GM21825 (cell line): ENCODE measurements around the gene LUC7L.
"Not testable (repeated sequence)": the region's sequence is repeated elsewhere in the genome, so short reads cannot be mapped to it uniquely, and the experiment has no call there.

Source experiments
- ATAC-seq: cut with Tn5 transposase; IDR thresholded peaks from one replicate; pipeline ENCODE4 v1.9.1; 2021; ENCODE audit warnings: mild to moderate bottlenecking, moderate library complexity; ENCODE audit not compliant: unreplicated experiment

Gene LUC7L

DNA sequence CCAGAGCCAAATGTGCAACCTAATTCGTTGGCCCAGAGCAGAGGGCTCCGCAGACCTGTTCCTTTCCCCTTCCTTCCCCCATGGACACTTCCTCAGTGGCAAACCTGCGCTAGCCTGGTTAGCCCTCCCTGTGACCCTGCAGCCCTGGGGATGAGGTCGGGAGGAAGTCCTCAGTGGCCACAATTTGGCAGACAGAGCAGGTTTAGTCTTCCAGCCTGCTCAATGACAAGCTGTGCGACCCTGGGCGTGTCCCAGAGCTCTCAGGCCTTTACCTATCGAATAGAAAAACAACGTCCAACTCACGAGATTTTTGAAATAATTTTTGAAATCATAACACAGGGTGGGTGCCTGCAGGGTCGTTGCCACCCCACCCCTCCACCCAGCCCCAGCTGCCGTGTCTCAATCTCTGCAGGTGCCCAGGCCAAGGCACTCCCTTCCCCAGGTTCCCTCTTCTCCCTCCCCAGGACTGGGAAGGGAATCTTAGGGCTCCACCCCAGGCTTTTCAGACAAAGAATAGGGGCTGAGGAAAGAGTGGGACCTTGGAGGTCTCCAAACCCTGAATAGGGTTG lies 62.0 kb downstream of the LUC7L start:
- no peak for ATAC-seq

DNA sequence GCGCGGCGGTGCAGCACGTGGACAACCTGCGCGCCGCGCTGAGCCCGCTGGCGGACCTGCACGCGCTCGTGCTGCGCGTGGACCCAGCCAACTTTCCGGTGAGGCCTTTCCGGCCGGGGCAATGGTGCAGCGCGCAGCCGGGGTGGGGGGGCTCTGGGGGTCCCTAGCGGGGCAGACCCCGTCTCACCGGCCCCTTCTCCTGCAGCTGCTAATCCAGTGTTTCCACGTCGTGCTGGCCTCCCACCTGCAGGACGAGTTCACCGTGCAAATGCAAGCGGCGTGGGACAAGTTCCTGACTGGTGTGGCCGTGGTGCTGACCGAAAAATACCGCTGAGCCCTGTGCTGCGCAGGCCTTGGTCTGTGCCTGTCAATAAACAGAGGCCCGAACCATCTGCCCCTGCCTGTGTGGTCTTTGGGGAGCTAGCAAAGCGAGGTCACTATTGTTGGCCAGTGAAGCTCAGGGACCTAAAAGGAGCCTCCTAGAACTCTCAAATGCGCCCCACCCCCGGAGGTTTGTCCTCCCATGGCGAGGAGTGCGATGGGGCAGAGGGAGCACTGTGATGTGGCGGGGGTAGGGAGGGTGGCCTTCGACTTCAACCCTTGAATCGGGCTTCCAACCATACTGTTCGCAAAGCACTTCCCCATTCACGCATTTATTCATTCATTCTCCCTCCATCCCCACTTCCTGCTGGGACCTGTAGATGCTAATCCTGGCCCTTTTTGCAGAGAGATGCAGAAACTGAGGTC lies 62.7 kb downstream of the LUC7L start:
- ATAC-seq: no peak

DNA sequence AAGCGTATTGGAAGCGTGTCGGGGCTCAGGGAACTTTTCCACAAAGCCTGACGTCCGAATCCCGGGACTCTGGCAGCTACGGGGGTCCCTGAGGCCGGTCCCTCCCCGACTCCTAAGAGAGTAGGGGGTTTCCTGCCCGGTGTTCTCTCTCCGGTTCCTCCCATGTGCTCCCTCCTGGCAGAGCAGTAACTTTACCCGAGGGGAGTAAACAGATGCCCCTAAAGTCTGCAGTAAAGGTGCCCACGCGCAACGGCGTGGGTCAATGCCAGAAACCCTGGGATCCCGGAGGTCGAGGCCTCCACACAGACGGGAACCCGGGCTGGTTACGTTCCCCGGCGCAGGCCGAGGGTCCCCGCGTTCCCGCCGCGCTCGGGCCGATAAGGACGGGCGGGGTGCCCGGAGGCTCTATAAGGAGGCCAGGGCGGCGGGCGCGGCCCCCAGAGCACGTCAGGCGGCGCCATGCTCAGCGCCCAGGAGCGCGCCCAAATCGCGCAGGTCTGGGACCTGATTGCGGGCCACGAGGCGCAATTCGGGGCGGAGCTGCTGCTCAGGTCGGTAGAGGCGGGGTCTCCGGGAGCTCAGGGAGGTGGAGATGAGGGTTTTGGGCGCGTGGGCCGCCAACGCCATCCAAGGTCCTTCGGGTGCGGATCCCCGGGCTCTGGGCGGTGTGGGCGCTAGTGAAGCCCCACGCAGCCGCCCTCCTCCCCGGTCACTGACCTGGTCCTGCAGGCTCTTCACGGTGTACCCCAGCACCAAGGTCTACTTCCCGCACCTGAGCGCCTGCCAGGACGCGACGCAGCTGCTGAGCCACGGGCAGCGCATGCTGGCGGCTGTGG lies 63.5 kb downstream of the LUC7L start, which contains the start of gene HBM:
Gene HBM, plus strand, starts transcription at position 440 of the 836 bp plus-strand sequence. Its CDS starts 20 bp downstream, at position 460.
- ATAC-seq: no peak

DNA sequence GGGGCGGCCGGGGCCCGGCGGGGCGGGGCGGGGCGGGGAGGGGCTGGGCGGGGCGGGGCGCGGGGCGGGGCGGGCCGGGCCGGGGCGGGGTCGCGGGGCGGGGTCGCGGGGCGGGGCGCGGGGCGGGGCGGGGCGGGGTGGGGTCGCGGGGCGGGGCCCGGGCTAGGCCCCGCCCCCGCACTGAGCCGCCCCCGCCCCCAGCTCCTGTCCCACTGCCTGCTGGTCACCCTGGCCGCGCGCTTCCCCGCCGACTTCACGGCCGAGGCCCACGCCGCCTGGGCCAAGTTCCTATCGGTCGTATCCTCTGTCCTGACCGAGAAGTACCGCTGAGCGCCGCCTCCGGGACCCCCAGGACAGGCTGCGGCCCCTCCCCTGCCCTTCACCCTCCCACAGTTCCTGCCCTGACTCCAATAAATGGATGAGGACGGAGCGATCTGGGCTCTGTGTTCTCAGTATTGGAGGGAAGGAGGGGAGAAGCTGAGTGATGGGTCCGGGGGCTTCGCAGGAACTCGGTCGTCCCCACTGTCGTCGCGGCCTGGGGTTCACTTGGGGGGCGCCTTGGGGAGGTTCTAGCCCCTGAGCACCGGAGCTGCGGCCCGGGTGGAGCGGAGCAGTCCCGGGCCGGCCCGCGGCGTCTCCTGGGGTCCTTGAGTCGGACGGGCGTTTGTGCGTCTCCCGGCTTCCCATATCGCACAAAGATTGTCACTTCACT lies 64.3 kb downstream of the LUC7L start:
- no peak for ATAC-seq

DNA sequence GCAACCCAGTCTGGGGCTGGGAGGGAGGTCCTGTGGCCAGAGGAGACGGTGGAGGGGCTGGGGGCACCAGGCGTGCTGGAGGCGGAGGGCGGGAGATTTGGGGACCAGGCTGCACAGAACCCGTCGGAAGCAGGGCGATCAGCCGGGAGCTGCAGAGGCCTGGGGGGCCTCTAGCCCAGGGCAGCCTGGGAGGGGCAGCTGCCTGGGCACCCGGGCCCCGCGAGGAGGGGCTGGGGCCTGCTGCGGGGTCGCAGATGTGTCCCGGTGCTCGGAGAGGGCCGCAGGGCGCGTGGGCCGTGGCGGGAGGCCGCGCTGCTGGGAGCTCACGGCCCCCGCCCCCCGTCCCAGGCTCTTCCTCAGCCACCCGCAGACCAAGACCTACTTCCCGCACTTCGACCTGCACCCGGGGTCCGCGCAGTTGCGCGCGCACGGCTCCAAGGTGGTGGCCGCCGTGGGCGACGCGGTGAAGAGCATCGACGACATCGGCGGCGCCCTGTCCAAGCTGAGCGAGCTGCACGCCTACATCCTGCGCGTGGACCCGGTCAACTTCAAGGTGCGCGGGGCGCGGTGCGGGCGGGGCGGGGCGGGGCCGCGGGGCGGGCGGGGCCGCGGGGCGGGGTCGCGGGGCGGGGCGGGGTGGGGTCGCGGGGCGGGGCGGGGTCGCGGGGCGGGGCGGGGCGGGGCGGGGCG lies 65.0 kb downstream of the LUC7L start:
- ATAC-seq: not testable (repeated sequence)

DNA sequence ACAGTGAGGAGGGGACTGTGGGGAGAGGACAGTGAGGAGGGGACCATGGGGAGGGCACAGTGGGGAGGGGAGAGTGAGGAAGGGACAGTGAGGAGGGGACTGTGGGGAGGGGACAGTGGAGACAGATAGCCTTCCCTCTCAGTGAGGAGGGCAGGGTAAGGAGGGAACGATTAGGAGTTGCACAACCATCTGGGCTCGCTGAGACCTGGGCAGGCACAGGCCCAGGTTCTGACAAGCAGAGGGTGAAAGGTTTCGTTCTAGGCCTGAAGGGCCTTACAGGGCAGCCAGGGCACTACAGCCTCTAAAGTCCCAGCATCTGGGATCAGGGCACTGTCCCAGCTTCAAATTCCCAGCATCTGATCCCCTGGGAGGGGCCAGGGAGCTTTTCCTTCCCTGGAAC lies 65.6 kb downstream of the LUC7L start:
- not testable (repeated sequence) for ATAC-seq

DNA sequence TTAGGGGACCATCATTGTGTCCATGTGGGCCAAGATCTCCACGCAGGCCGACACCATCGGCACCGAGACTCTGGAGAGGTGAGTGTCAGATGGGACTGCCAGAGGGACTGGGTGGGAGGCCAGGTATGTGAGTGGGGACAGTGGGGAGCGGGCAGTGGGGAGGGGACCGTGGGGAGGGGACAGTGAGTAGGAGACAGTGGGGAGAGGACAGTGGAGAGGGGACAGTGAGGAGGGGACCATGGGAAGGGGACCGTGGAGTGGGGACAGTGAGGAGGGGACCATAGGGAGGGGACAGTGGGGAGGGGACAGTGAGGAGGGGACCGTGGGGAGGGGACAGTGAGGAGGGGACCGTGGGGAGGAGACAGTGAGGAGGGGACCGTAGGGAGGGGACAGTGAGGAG lies 66.1 kb downstream of the LUC7L start:
- not testable (repeated sequence) for ATAC-seq

DNA sequence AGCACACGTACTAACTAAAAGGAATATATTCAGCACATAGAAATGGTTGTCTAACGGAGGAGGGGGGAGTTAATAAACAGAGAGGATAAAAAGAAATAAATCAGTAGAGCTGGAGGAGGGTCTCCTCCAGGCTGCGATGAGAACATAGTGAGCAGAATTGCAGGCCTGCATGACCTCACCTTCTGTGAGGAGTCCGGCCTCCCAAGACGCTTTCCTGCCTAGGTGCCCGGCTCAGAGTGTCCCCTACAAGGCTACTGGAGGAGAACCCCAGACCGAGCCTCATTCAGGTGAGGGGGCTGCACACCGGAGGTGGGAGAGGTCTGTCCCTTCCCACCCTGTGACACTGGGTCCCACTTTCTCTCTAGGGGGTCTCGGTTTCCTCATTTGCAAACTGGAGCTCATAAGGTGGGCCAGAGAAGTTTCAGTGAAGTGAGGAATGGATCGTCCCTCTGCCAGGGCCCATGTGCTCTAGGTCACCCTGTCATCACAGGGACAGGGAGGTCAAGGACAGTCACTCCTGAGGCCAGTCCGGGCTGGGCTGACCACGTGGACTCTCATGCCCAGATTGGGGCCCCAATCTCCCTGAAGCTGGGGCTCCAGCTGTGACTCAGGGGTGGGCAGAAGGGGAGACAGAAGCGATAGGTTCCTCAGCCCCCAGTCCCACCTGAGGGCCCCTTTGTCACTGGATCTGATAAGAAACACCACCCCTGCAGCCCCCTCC lies 66.8 kb downstream of the LUC7L start:
- no peak for ATAC-seq

DNA sequence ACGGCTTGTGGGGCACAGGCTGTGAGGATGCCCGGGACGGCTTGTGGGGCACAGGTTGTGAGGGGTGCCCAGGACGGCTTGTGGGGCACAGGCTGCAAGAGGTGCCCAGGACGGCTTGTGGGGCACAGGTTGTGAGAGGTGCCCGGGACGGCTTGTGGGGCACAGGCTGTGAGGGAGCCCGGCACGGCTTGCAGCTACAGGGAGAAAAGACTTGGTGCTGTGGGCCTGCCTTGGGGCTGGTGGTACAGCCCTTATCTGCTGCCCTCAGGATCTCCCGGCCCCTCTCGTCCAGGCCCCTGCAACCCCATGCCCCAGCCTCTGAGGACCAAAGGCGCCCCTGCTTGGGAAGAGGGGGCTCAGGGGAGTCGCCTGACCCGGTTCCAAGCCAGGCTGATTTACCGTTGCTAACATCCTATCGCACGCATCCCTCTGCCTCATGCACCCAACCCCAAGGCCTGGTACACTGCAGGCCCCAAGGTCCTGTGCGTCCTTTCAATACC lies 68.5 kb downstream of the LUC7L start:
- ATAC-seq: no peak

DNA sequence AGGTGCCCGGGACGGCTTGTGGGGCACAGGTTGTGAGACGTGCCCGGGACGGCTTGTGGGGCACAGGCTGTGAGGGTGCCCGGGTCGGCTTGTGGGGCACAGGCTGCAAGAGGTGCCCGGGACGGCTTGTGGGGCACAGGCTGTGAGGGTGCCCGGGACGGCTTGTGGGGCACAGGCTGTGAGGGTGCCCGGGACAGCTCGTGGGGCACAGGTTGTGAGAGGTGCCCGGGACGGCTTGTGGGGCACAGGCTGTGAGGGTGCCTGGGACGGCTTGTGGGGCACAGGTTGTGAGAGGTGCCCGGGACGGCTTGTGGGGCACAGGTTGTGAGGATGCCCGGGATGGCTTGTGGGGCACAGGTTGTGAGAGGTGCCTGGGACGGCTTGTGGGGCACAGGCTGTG lies 69.0 kb downstream of the LUC7L start:
- not testable (repeated sequence) for ATAC-seq

DNA sequence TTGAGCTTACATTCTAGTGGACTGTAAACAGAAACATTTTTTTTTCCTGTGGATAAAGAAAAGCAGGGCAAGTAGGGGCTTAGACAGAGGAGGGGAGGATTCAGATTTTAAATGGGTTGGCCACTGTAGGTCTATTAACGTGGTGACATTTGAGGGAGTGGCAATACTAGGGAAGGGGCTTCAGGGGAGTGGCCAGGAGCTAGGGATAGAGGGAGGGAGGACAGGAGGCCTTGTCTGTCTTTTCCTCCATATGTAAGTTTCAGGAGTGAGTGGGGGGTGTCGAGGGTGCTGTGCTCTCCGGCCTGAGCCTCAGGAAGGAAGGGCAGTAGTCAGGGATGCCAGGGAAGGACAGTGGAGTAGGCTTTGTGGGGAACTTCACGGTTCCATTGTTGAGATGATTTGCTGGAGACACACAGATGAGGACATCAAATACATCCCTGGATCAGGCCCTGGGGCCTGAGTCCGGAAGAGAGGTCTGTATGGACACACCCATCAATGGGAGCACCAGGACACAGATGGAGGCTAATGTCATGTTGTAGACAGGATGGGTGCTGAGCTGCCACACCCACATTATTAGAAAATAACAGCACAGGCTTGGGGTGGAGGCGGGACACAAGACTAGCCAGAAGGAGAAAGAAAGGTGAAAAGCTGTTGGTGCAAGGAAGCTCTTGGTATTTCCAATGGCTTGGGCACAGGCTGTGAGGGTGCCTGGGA lies 70.0 kb downstream of the LUC7L start:
- ATAC-seq: no peak

DNA sequence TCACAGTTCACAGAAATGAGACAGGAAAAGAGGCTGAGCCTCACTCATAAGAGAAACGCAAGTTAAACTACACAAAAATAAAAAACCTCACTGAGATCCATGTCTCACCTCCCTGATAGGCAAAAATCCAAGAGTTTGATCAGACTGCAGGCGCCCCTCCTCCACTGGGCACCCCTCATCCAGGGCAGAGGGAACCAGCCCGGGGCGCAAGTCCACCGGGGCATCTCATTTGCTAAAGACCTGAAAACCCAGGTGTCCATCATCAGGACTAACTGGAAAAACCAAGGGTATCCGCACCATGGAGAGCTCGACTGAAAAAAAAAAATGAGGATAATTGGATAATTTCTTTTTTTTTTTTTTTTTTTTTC lies 74.2 kb downstream of the LUC7L start:
- ATAC-seq: no peak

DNA sequence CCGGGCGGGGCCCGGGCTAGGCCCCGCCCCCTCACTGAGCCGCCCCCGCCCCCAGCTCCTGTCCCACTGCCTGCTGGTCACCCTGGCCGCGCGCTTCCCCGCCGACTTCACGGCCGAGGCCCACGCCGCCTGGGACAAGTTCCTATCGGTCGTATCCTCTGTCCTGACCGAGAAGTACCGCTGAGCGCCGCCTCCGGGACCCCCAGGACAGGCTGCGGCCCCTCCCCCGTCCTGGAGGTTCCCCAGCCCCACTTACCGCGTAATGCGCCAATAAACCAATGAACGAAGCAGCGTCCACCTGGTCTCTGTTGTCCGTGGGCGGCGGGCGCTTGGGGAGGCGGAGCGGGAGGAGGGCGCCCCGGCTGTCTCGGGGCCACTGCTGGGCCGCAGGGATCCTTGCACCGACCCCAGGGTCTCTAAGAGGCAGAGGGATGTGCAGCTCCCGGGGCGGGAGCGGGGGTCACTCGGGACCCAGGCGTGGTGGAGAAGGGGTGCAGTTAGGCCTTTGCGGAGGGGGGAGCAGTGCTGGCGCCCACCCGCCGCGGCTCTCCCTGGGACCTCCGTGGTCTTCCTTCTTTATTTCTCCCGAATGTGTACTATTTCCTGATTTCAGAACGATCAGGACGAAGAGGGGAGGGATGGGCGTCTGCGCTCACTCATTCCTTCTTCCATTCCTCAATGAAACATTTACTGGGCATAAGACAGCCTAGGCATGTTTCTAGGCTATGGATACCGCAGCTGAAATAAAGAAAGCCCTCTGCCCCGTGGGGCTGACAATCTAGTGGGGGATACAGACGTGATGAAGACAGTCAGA lies 74.8 kb downstream of the LUC7L start:
- ATAC-seq: no peak

DNA sequence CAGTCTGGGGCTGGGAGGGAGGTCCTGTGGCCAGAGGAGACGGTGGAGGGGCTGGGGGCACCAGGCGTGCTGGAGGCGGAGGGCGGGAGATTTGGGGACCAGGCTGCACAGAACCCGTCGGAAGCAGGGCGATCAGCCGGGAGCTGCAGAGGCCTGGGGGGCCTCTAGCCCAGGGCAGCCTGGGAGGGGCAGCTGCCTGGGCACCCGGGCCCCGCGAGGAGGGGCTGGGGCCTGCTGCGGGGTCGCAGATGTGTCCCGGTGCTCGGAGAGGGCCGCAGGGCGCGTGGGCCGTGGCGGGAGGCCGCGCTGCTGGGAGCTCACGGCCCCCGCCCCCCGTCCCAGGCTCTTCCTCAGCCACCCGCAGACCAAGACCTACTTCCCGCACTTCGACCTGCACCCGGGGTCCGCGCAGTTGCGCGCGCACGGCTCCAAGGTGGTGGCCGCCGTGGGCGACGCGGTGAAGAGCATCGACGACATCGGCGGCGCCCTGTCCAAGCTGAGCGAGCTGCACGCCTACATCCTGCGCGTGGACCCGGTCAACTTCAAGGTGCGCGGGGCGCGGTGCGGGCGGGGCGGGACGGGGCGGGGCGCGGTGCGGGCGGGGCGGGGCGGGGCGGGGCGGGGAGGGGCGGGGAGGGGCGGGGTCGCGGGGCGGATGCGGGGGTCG lies 75.6 kb downstream of the LUC7L start:
- not testable (repeated sequence) for ATAC-seq

DNA sequence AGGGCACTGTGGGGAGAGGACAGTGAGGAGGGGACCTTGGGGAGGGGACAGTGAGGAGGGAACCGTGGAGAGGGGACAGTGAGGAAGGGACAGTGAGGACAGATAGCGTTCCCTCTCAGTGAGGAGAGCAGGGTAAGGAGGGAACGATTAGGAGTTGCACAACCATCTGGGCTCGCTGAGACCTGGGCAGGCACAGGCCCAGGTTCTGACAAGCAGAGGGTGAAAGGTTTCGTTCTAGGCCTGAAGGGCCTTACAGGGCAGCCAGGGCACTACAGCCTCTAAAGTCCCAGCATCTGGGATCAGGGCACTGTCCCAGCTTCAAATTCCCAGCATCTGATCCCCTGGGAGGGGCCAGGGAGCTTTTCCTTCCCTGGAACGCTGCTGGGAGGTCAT lies 76.1 kb downstream of the LUC7L start:
- ATAC-seq: not testable (repeated sequence)

DNA sequence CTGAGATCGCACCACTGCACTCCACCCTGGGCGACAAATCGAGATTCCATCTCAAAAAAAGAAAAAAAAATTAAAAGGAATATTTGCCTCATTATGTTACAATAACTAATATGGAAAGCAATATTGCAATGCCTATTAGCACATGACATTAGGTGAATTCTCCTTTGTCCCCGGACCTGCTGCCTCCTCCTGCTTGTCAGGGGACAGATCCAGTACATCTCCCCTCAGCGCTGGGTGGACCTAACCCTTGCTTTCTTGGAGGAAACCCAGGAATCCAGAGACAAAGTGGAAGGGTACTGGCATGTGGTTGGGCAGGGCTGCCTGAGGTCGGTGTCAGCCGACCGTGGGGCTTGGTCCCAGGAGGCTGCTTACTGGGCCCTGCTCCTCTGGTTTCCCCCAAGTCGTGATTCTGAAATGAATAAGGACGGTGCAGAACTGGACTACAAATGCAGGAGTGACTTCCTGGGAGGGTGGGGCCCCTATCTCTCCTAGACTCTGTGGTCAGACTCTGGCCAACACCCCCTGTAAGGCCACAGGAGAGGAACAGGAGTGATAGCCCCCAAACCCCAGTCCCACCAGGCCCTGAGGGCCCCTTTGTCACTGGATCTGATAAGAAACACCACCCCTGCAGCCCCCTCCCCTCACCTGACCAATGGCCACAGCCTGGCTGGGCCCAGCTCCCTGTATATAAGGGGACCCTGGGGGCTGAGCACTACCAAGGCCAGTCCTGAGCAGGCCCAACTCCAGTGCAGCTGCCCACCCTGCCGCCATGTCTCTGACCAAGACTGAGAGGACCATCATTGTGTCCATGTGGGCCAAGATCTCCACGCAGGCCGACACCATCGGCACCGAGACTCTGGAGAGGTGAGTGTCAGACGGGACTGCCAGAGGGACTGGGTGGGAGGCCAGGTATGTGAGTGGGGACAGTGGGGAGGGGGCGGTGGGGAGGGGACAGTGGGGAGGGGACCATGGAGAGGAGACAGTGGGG lies 76.8 kb downstream of the LUC7L start, which contains the start of gene HBZ:
Gene HBZ, plus strand, starts transcription at position 504 of the 988 bp plus-strand sequence. Its CDS starts 266 bp downstream, at position 770.
- no peak for ATAC-seq
